NOMO-1 treated with DMSO at 0.1 percent for 48 hours (cell line): ENCODE measurements around the gene PGPEP1.

ENCODE experiments used
- DNase-seq: peaks from one replicate; lab custom pipeline; 2025; ENCODE audit not compliant: unreplicated experiment; lab: John Stamatoyannopoulos, UW

Gene PGPEP1

DNA sequence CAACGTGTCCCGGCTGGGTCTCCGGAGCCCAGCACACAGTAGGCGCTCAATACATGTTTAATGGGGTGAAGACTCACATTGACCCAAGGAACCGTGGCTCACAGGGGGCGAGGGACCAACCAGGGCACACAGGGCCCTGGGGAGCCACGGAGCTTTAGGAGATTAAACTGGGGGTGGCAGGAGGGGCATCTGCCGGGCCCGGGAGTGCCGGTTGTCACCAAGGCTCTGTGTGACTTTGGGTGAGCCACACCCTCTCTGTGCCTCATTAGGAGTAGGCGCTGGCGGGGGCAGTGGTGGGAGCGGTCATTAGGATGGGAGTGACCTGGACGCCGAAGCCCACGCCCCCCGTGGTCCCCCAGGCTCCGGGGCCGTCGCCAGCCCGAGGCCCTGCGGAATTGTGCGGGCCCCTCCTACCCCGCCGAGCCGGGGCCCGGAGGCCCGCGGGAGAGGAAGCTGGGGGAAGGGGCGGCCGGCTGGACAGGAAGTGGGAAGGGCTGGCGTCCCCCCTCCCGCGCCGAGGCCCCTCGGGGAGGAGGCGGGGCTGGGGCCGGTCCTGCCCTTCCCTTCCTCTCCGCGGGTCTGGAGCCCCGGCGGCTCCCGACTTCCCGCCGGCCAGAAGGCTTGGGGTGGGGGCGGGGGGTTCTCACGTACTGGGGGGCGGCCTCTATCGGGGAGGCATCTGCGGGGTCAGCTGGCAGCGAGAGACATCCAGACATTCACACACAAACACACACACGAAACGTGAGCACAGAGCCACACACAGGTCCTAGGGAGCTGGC lies 77.0 kb downstream of the PGPEP1 start:
- peak; percentile 84 for DNase-seq

DNA sequence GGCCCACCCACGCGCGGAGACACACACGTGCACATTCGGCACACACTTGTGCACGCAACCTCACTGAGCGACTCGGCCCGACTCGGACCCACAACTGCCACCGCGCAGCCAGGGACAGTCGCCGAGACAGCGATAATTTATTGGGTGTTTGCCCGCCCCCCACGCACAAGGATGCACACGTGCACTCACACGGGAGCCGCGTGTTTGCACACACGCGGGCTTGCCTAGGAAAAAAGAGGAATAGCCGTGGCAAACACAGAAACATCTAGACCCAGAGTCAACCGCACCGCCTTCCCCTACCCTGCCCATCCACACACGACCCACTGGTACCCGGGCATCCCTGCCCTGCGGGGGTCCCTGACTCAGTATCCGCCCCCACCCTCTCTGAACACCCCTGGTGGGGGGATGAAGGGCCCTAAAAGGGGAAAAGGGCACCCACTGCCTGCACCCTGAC lies 77.7 kb downstream of the PGPEP1 start:
- DNase-seq, result no peak

DNA sequence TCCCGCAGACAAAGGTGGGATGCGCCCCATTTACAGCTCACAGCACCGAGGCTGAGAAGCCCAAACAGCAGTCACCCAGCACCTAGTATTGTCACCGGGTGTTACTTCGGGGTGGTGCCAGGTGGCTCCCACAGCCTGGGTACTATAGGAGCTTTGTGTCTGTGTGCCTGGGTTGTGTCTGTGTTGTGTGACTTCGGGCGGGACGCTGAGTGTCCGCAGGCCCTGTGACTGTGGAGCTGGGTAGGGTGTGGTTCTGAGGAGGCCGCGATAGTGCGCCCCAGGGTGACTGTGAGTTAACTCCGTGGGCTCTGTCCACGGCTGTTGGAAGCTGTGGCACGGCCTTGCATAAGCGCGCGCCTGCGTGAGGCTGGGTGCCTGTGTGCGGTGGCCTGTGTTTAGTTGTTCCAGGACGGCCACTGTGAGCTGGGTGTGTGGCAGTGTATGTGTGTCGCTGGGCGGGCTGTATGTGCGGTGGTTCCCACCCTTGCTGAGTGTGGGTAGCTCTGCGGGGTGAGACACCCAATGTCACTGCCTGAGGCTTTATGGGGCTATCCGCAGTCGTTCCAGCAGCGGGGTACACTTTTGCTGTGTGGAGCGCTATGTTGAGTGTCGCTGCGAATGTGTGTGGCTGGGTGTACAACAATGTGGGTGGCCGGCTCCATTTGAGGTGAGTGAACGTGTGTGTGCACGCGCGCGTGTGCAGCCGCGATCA lies 78.2 kb downstream of the PGPEP1 start:
- DNase-seq, result peak; percentile 23

DNA sequence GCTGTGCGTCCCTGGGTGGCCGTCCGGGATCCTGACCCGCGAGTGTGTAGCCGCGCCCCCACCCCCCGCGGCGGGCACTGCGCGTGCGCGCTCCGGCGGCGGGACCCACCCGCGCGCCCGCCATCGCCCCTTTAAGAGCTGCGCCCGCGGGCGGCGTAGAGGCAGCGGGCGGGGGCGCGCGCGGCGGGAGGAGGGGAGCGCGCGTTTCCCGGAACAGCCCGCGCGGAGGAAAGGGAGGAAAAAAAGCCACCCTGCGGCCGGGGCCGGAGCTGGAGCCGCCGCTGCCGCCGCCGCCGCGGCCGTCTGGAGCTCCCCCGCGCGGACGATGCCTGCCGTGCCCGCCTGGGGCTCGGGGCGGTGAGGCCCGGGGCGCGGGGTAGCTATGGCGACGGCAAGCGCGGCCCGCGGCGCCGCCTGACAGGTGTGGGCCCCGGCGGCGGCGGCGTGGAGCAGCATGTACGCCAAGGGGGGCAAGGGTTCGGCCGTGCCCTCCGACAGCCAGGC lies 78.8 kb downstream of the PGPEP1 start, which contains the start of gene SSBP4:
SSBP4 (plus strand) TSS at position 204 of the 504 bp plus-strand sequence; CDS start at position 455, 251 bp downstream.
- peak; percentile 68 for DNase-seq
